Ovary (tissue), 1 donor: ENCODE results near the gene GPC3.

Experiments used
- EP300 ChIP-seq: sonication (generic); formaldehyde crosslinking; IDR thresholded peaks from one replicate; pipeline ENCODE4 v1.6.1; 2017; ENCODE audit warnings: antibody characterized with exemption
- POLR2A ChIP-seq: fragments of 450-650 bp; IDR thresholded peaks from one replicate; pipeline ENCODE4 v1.6.1; 2017; ENCODE audit warnings: antibody characterized with exemption, mild to moderate bottlenecking, moderate library complexity

DNA sequence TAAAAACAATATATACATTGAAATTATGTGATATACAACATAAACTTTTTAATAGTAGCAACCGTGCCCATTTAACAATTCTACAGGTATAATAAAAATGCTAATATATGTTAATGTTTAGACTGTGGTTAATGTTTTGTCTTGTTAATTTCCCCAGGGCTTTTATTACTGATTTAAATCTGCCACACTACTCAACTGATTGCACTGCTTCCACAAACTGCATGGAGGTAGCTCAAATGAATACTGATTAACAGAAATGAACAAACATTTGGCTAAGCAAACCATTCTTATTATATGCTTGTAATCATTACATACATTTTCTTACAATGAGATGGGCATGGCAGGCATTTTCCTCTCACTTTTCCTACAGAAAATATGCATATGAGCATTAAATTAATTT lies 275.9 kb downstream of the GPC3 start:
- TF ChIP-seq POLR2A (no peak), EP300 (no peak)
